PC-9 (cell line): ENCODE results near the gene CCNY.
"Not testable (repeated sequence)": the region's sequence is repeated elsewhere in the genome, so short reads cannot be mapped to it uniquely, and the experiment has no call there.

Experiments
- CTCF ChIP-seq: fragments of 200-600 bp; sonication (generic); conservative IDR thresholded peaks from 2 replicates; pipeline ENCODE4 v1.6.1; 2017; ENCODE audit warnings: mixed run types, antibody characterized with exemption, mild to moderate bottlenecking, moderate library complexity
- EZH2 ChIP-seq: fragments of 200-600 bp; sonication (generic); IDR thresholded peaks from 2 replicates; pipeline ENCODE4 v1.8.0; 2017; ENCODE audit warnings: antibody characterized with exemption, low read depth

DNA sequence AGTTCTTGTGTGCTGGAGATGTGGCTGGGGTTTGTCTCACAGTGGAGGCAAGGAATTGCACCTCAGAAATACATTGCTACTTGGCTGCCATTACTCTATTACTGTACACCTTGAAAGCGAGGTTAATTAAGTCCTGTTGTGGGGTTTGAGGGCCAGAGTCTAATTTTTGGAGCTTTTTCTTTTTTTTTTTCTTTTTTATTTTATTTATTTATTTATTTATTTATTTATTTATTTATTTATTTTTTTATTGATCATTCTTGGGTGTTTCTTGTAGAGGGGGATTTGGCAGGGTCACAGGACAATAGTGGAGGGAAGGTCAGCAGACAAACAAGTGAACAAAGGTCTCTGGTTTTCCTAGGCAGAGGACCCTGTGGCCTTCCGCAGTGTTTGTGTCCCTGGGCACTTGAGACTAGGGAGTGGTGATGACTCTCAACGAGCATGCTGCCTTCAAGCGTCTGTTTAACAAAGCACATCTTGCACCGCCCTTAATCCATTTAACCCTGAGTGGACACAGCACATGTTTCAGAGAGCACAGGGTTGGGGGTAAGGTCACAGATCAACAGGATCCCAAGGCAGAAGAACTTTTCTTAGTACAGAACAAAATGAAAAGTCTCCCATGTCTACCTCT is 69.8 kb downstream of the CCNY start:
- TF ChIP-seq CTCF, EZH2: not testable (repeated sequence)
